GM19023 (cell line): ENCODE data around the gene KDM6A.
"Not testable (repeated sequence)": the region's sequence is repeated elsewhere in the genome, so short reads cannot be mapped to it uniquely, and the experiment has no call there.

ENCODE experiments used
- ATAC-seq: cut with Tn5 transposase; IDR thresholded peaks from one replicate; pipeline ENCODE4 v1.9.1; 2021; ENCODE audit warnings: mild to moderate bottlenecking, moderate library complexity; ENCODE audit not compliant: unreplicated experiment

KDM6A gene

DNA sequence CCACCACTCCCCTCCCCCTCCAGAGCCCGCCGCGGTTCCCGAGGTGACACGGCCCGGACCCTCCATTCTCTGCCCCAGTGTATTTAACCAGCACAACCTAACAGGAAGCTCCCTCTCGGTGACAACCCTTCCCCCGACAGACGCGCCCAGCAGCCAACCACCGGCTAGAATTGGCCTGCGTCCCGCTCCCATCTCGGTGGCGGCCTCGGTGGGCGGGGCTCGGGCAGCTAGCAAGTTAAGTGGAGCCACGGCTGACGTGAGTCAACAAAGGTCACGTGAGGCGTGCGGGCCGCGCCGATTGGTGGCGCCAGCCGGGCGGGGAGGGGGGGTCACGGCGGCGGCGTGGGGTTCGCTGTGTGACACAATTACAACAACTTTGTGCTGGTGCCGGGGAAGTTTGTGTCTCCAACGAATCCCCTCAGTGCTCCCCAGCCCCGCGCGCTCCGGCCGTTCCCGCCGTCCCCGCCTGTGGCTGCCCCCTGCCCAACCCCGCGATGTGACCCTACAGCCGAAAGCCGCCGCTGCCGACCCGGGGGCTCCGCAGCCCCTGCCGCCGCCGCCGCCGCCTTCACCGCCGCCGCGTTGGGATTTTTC lies at the start of gene KDM6A:
TSS of gene KDM6A (plus strand) at position 368 of the 594 bp plus-strand sequence. CDS start 364 bp downstream, outside the sequence.
- ATAC-seq: peak; percentile 91

DNA sequence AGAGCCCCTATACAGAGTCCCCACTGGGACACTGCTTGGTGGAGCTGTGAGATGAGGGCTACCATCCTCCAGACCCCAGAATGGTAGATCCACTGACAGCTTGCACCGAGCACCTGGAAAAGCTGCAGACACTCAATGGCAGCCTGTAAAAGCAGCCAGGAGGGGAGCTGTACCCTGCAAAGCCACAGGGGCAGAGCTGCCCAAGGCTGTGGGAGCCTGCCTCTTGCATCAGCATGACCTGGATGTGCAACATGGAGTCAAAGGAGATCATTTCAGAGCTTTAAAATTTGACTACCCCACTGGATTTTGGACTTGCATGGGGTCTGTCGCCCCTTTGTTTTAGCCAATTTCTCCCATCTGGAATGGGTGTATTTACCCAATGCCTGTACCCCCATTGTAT lies 49.8 kb upstream of the KDM6A start:
- ATAC-seq: not testable (repeated sequence)

DNA sequence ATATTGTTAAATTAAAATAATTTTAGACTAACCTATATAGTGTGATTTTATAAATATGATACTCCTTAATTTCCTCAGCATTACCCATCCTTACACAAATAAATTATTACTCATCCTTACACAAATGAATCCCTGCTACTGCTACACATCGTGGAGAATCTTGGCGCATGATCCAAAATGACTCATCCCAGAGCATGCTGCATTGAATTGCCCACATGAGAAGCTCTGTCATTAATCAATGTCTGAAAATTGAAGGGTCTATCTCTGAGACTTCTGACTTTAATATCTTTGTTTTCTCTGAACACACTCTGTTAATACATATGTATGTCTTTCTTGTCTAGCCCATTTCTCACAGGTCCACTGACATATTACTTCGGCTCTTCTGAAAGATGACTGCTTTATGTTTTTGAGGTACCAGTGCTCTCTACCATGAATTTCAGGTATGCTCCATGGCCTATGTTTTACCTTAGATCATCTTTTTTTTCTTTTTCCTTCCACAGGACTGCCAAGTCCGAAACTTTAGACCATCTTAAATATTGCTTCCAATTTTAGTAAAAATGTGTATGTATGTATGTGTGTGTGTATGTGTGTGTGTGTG lies 44.9 kb upstream of the KDM6A start:
- no peak for ATAC-seq

DNA sequence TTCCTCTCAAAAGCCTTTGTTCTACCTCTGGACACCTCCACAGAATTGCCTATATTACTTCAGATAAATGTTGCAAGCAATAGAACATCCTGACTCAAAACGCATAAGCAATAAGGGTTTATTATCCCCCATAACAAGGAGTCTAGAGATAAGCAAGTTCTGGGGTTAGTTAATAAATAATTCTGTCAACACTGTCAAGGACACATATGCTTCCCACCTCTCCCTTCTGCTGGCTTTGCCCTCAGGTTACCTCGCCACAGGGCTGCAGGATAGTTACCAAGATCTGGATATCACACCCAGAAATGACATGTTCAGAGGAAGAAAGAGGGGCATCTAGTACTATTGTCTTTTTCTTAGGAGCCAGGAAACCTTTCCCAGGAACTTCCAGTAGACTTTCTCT lies 43.2 kb upstream of the KDM6A start:
- ATAC-seq: no peak

DNA sequence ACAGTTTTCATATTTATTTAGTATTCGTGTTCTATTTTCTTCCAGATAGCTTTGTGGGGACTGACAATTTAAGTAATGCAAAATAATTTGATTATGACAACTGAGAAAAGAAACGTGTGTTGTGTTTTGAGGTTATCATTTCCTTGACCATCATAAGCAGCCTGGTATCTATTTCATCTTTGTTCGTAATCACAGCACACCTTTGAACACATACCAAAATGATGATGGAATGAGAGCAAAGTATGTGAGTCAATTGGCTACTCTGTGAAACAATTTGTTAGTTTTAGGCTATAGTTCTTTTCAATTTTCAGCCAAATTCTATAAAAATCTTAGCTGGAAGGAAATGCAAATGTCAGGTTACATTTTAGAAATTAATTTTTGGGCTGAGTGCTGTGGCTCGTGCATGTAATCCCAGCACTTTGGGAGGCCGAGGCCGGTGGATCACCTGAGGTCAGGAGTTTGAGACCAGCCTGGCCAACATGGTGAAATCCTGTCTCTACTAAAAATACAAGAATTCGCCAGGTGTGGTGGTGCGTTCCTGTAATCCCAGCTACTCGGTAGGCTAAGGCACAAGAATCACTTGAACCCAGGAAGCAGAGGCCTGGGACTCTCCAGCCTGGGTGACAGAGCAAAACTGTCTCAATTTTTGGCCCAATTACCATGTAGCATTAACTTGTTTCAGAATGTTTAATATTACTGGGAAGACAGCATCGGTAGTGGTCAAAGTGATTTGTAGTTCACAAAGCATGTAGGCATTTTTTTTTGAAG lies 30.3 kb upstream of the KDM6A start:
- no peak for ATAC-seq

DNA sequence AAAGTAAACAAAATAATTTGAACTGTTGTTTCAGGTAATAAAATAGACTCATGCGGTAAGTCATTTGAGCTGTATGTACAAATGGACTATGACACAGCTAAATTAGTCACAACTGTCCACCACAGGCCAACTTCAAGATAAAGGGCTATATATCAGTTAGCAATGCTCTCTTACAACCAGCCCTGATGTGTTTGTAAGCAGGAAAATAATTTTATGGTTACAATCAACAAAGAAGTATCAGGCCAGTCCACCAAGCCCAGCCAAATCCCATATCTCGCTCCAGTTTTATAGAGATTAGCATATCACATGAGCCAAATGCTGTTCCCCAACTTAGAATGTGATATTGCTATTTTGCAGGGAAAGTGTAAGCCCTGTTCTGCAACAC lies 29.7 kb upstream of the KDM6A start:
- no peak for ATAC-seq

DNA sequence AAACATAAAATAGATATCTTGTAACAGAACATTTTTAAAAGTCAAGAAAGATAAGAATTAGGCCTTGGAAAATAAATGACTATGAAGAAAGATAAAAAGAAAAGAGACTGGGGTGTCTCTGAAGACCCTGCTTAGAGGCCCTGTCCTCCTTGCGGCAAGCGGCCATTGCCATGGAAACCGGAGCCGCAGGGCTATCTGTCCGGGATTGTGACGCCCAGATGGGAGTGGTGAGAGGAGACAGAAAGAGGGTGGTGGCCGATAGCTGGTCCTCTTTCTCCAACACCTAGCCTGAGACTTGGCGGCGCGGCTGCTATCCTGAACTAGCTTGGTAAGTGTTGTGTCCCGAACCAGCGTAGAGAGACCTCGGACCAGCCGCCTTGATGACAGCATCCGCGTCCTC lies 29.2 kb upstream of the KDM6A start, which contains the start of gene DUSP21:
TSS of gene DUSP21 (plus strand) at position 269 of the 400 bp plus-strand sequence. CDS start at position 381, 112 bp downstream.
- ATAC-seq: no peak

DNA sequence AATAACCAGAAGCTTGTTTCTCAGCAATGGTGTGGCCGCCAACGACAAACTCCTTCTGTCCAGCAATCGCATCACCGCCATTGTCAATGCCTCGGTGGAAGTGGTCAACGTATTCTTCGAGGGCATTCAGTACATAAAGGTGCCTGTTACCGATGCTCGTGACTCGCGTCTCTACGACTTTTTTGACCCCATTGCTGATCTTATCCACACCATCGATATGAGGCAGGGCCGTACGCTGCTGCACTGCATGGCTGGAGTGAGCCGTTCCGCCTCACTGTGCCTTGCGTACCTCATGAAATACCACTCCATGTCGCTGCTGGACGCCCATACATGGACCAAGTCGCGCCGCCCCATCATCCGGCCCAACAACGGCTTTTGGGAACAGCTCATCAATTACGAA lies 28.8 kb upstream of the KDM6A start:
- ATAC-seq: no peak

DNA sequence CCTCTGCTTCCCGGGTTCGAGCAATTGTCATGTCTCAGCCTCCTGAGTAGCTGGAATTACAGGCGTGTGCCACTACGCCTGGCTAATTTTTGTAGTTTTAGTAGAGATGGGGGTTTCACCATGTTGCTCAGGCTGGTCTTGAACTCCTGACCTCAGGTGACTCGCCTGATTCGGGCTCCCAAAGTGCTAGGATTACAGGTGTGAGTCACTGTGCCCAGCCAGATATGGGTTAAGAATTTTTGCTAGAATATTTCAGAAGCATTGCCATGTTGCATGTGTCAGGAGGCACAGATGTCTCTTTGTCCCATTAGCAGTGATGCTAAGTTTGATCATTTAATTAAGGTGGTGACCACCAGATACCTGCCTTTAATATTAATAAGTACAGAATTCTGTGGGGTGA lies 22.1 kb upstream of the KDM6A start:
- not testable (repeated sequence) for ATAC-seq

DNA sequence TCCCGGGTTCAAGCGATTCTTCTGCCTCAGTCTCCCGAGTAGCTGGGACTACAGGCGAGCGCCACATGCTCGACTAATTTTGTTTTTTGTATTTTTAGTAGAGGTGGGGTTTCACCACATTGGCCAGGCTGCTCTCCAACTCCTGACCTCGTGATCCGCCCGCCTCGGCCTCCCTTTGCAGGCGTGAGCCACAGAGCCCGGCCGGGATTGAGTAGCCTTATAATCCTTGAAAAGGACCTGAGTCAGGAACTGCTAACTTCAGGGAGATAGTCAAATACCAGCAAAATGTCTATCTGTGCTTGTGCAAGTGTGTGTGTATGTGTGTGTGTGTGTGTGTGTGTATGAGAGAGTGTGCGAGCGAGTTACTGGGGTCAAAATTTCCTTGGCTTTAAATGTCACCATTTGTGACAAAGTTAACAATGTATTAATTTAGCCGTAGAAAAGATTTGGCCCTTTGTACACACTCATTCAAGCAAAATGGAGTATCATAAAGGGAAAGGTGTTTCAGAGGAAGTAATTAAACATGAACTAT lies 1.8 kb upstream of the KDM6A start:
- ATAC-seq: no peak

DNA sequence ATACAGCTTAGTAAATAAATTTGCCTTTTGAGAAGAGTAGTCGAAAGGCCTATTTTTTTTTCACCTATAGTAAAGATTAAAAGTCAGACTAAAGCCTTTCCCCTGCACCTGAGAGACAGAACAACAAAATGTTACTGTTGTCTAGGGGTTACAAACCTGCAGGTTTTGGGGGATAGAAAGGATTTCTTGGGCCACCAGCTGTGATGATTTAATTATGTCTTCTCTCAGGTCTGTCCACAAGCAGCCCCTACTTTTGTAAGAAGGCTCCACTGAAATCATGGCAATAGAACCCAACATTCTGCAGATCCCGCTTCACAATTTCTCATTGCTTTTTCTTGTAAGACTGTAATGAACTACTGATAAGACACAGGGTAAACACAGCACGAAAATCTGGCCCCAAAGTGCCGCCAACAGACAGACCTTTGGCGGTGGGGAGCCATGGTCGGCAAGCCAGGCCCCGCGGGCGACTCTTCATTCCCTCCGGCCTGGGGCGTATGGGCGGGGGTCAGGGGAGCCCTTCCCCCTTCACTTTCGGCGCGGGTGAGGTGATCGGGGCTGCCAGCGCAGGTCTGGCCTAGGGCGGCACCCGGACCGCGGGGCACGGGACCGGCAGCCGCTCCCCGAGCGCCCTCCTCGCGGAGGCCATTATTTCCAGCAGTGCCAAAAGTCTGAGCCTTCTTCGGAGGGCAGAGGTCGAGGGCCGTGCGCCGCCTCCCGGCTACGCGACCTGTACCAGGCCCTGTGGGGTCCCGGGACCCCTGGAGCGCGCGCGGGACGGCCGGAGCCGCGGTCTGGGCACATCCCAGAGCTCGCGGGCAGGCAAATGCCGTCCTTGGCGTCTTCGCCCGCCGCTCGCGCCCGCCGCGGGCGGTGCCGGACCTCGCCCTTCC lies 812 bp upstream of the KDM6A start:
- peak; percentile 30 for ATAC-seq

DNA sequence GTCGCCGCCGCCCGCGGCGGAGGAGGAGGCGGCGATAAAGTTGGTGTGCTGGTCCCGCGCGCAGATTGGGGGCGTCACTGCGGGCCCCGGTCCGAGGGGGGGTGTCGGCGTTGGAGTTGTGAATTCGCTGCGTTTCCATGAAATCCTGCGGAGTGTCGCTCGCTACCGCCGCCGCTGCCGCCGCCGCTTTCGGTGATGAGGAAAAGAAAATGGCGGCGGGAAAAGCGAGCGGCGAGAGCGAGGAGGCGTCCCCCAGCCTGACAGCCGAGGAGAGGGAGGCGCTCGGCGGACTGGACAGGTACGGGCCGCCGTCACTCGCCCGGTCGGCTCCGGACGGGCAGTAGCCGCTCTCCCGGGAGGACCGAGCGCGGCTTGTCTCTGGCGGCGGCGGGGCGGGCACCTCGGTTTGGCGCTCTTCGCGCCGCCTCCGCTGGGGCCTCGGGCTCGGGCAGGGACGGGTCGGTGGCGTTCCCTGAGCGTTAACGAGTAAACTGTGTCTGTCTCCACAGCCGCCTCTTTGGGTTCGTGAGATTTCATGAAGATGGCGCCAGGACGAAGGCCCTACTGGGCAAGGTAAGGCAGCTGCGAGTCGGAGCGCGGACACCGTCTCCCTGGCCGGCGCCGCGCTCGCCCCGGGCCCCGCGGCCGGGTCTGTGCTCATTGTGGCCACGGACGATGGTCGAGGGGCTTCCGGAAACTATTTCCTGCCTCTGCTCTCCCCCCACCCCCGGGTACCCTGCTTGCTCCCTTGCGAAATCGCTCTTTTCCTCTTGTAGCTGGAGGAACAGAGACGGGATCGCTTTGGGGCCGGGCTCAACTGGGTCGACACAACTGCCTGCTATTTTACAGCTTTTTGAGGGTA lies 658 bp downstream of the KDM6A start:
- peak; percentile 7 for ATAC-seq

DNA sequence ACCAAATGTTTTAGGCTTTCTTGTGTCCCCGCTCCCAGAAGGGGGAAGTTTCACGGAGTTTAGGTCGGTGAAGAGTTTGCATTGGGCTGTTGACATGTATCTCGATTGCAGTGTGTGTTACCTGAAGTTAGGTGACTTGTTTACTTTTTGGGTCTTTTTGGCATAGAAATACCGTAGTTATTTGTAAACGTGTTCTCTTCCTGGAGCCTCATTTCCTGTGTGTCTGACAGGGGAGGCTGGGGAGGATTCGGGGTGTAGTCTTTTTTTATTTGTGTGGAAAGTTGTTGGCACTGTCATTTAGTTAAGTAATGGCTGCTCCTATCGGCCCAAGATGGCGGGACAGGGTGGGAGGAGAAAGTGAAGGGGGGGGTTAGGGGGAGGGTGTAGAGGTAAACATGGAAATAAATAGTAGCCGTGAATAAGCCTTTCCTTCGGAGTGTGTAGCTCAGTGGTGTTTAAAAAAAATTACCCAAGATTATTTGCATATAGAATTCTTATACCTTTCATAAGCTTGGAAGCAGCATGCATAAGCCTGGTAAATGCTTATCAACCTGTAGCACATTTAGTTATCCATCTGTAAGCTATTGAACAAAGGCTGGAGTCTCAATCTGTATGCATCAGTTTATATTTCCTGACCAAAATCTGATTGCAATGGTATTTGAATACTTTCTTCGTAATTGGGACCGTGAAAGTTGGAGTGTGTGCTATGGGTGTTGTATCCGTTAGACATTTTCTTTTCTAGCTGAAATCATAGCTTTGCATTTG lies 1.6 kb downstream of the KDM6A start:
- ATAC-seq: no peak

DNA sequence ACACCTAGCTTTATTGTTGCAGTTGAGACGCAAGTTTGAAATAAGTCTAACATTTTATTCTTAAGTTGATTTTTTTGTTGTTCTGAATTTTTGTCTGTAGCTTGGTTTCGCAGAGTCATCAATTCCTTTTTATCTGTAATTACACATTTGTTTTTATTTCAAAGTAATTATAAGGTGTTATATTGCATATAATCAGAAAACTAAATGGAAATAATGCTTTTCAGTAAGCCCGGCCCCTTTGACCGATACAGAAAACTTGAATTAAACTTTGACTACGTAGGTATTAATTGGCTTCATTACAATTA lies 2.1 kb downstream of the KDM6A start:
- ATAC-seq: no peak

DNA sequence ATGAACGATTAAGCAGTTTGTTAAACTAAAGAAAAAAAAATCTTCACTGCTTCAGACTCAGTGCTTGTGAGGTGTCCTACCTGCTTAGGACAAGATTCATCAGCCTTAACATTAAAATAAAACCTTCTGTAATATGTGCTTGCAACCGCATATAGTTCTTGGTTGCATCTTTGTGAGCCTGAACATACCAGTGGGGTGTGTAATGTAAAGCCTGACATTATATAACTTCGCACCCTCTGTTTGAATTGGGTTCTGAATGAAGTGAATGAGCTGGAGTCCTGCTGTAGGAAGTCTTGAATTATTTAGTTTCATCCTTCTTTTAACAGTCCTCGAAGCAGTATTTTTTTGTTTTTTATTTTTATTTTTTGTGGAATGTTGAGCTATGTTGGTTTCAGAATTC lies 3.1 kb downstream of the KDM6A start:
- ATAC-seq: no peak

DNA sequence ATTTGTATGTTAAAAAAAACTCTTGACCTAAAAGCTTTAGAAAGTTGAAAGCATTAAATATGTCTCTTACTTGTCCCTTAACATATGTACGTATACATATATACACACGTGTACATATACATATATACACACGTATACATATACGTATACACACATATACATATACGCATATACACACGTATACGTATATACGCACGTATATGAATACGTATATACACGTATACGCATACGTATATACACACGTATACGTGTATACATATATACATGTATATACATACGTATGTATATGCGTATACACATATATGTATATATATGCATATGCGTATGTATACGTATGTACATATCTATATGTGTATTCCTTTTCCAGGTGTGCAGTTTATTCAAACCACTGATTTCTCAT lies 3.8 kb downstream of the KDM6A start:
- no peak for ATAC-seq

DNA sequence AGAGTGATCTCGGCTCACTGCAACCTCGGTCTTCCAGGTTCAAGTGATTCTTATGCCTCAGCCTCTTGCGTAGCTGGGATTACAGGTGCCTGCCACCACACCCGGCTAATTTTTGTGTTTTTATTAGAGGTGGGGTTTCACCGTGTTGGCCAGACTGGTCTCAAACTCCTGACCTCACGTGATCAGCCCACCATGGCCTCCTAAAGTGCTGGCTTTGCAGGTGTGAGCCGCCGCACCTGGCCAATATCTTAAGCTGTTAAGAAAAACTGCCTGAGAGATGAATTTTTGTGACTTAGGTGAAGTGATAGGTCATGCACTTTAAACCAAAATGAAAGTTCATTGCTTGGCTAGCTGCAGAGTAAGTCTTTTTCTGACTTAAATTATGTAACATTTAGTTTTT lies 5.8 kb downstream of the KDM6A start:
- no peak for ATAC-seq

DNA sequence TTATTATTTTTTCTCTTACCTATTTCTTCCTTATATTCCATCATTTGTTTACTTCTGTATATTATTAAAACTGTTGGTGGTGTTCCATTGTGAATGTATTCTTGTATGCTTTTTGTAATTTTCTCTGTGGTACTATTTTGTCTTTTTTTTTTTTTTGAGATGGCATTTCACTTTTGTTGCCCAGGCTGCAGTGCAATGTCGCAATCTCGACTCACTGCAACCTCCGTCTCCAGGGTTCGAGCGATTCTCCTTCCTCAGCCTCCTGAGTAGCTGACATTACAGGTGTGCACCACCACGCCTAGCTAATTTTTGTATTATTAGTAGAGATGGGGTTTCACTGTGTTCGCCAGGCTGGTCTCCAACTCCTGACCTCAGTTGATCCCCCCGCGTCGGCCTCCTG lies 8.6 kb downstream of the KDM6A start:
- ATAC-seq: no peak

DNA sequence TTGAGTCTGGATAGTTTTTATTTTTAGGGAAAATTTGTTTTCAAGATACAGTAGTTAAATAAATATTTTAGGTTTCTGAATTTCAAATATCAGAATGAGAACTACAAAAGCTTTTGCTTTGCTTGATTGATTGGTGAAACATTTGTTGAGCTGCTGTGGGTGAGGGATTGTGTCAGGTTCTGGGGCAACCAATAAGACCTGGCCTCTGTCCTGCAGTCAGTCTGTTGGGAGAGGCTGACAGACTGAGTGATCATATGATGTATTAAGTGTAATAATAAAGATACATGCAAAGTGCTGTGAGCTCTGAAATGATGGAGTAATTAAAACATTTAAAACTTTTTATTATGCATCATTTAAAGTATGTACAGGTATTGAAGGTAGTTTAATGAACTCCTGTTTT lies 9.6 kb downstream of the KDM6A start:
- ATAC-seq: no peak
